ENCODE data around the gene PI4K2A.
A peak's percentile ranks its signal among the peaks of the same experiment; 100 is the strongest.
"Not testable (repeated sequence)": the region's sequence is repeated elsewhere in the genome, so short reads cannot be mapped to it uniquely, and the experiment has no call there.

Gene PI4K2A

DNA sequence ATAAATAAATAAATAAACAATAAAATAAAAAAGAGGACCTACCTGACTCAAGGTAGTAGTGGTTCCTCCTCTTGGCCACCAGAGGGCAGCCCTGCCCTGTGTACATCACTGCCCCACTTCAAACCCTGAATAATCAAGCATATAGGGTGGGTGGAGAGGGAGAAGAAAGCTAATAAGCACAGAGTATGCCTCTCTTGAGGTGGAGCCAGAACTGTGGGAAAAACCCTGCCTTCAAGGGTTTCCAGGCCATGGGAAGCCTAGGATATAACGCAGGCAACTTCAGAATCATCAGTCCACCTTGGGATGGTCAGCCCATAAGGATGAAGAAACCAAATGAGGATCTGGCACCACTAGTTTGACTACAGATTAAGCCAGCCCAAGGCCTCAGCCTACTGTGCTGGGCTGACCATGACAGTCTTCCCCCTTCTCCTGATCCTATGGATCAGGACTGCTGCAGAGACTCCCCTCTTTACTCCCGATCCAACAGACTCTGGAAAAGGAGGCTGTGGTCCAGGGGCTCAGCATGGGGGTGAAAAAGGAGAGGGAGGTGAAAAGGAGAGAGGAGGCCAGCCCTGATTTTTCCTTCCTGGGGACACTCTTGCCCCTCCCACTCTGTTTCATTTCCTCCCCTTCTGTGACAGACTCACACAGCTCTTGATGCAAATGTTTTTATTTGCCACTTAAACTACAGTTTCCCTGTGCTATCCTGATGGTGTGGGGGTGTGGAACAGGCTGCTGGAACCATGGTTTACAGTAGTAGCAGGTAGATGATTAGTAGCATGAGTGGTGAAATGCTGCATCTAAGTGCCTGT, 36.5 kb downstream of the PI4K2A start:
- Histone ChIP-seq H3K27me3 (ENCODE audit: low read depth, low read length) (no peaks in the 10 kb centered on the region), H3K36me3 (ENCODE audit: control insufficient read depth in 1 of 2, insufficient read depth in 2 of 2, low read length in 2 of 2) (peaks cover 45 to 55% of the 10 kb centered on the region in 2 donors), H3K4me3 (ENCODE audit: low read depth in 1 of 2, low read length in 2 of 2) (no peak overlapping the region), H3K9me3 (ENCODE audit: control insufficient read depth in 1 of 2, low read length in 2 of 2) (no peaks in the 10 kb centered on the region), H3K4me1 (ENCODE audit: control insufficient read depth in 1 of 2, insufficient read depth in 2 of 2, low read length in 2 of 2) (no peaks in the 10 kb centered on the region), H3K27ac (ENCODE audit: low read length) (no peak overlapping the region)

DNA sequence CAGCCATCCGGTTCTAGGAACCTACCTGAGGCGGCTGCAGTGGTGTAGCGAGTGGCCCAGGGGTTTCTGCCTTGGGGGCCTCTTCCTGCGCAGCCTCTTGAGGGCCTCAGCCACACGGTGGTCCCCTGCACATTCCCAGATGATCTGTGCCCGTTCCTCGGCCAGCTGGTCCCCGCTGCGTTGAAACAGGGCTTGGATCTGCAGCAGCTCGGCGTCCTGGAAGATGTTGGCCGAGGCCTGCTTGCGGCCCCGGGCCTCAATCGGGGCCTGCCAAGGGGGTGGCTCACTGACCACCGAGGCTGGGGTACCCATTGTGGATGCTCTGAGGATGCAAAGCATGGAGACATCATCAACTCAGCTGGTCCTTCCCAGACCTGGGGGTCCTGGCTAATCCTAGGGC, 39.1 kb downstream of the PI4K2A start:
- Histone ChIP-seq H3K36me3 (ENCODE audit: control insufficient read depth in 1 of 2, insufficient read depth in 2 of 2, low read length in 2 of 2) (peaks cover 30 to 41% of the 10 kb centered on the region in 2 donors), H3K9me3 (ENCODE audit: control insufficient read depth in 1 of 2, low read length in 2 of 2) (no peaks in the 10 kb centered on the region), H3K4me3 (ENCODE audit: low read depth in 1 of 2, low read length in 2 of 2) (no peak overlapping the region), H3K27me3 (ENCODE audit: low read depth, low read length) (no peaks in the 10 kb centered on the region), H3K27ac (ENCODE audit: low read length) (no peak overlapping the region), H3K4me1 (ENCODE audit: control insufficient read depth in 1 of 2, insufficient read depth in 2 of 2, low read length in 2 of 2) (peaks cover 0 to 5% of the 10 kb centered on the region in 2 donors)

DNA sequence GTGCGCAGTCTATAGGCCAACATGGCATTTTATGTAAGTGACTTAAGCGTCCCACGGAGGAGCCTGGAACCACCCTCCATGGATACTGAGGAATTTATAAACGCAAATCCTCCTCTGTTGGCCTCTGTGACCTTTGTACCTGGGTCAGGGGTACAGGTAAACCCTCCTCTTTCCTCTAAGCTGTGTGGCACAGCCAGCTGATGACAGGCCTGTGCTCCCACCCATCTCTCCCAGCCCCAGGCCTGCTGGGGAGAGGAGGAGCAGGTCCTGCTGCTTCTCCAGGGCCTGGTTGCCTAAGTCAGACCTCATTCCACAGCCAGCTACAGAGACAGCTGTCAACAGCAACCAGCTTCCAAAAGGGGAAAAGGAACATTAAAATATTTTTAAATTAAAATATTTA, 41.6 kb downstream of the PI4K2A start:
- no peak overlapping the region for H3K4me3 ChIP-seq (ENCODE audit: low read depth in 1 of 2, low read length in 2 of 2)
- peaks cover 6 to 21% of the 10 kb centered on the region in 2 donors for H3K4me1 ChIP-seq (ENCODE audit: control insufficient read depth in 1 of 2, insufficient read depth in 2 of 2, low read length in 2 of 2)
- H3K9me3 ChIP-seq (ENCODE audit: control insufficient read depth in 1 of 2, low read length in 2 of 2) = no peaks in the 10 kb centered on the region
- H3K27ac ChIP-seq (ENCODE audit: low read length) = no peak overlapping the region
- H3K36me3 ChIP-seq (ENCODE audit: control insufficient read depth in 1 of 2, insufficient read depth in 2 of 2, low read length in 2 of 2) = peaks cover 12 to 25% of the 10 kb centered on the region in 2 donors
- H3K27me3 ChIP-seq (ENCODE audit: low read depth, low read length) = no peaks in the 10 kb centered on the region

GRCh38 chr10:97683556-97684367, 43.3 kb downstream of the PI4K2A start:
- no peaks in the 10 kb centered on the region for H3K9me3 ChIP-seq (ENCODE audit: control insufficient read depth in 1 of 2, low read length in 2 of 2)
- peak overlapping the region; percentile 90 for H3K27ac ChIP-seq (ENCODE audit: low read length)
- H3K36me3 ChIP-seq (ENCODE audit: control insufficient read depth in 1 of 2, insufficient read depth in 2 of 2, low read length in 2 of 2) = peaks cover 0 to 17% of the 10 kb centered on the region in 2 donors
- no peaks in the 10 kb centered on the region for H3K27me3 ChIP-seq (ENCODE audit: low read depth, low read length)
- H3K4me1 ChIP-seq (ENCODE audit: control insufficient read depth in 1 of 2, insufficient read depth in 2 of 2, low read length in 2 of 2) = peaks cover 14 to 33% of the 10 kb centered on the region in 2 donors
- H3K4me3 ChIP-seq (ENCODE audit: low read depth in 1 of 2, low read length in 2 of 2) = peak overlapping the region in 1 of 2 donors; percentile 45

DNA sequence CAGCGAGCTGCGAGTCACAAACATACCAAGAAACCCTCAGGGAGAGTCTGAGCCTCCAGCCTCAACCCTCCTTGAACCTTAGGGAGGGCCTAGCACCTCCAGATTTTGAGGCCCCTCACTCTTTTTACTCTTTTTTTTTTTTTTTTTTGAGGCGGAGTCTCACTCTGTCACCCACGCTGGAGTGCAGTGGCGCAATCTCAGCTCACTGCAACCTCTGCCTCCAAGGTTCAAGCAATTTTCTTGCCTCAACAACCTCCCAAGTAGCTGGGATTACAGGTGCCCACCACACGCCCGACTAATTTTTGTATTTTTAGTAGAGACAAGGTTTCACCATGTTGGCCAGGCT, 43.9 kb downstream of the PI4K2A start:
- Histone ChIP-seq H3K4me1 (ENCODE audit: control insufficient read depth in 1 of 2, insufficient read depth in 2 of 2, low read length in 2 of 2) (peaks cover 14 to 34% of the 10 kb centered on the region in 2 donors), H3K27ac (ENCODE audit: low read length) (peak overlapping the region; percentile 90), H3K36me3 (ENCODE audit: control insufficient read depth in 1 of 2, insufficient read depth in 2 of 2, low read length in 2 of 2) (peaks cover 0 to 15% of the 10 kb centered on the region in 2 donors), H3K4me3 (ENCODE audit: low read depth in 1 of 2, low read length in 2 of 2) (peak overlapping the region in 1 of 2 donors; percentile 16)
- H3K27me3 ChIP-seq (ENCODE audit: low read depth, low read length); H3K9me3 ChIP-seq (ENCODE audit: control insufficient read depth in 1 of 2, low read length in 2 of 2): not testable (repeated sequence)

GRCh38 chr10:97684866-97685394, 44.5 kb downstream of the PI4K2A start:
- Histone ChIP-seq H3K4me3 (ENCODE audit: low read depth in 1 of 2, low read length in 2 of 2) (peak overlapping the region; percentile 66 to 81), H3K36me3 (ENCODE audit: control insufficient read depth in 1 of 2, insufficient read depth in 2 of 2, low read length in 2 of 2) (peaks cover 0 to 11% of the 10 kb centered on the region in 2 donors), H3K27ac (ENCODE audit: low read length) (peak overlapping the region; percentile 90), H3K4me1 (ENCODE audit: control insufficient read depth in 1 of 2, insufficient read depth in 2 of 2, low read length in 2 of 2) (peaks cover 14 to 34% of the 10 kb centered on the region in 2 donors), H3K27me3 (ENCODE audit: low read depth, low read length) (no peaks in the 10 kb centered on the region), H3K9me3 (ENCODE audit: control insufficient read depth in 1 of 2, low read length in 2 of 2) (no peaks in the 10 kb centered on the region)

DNA sequence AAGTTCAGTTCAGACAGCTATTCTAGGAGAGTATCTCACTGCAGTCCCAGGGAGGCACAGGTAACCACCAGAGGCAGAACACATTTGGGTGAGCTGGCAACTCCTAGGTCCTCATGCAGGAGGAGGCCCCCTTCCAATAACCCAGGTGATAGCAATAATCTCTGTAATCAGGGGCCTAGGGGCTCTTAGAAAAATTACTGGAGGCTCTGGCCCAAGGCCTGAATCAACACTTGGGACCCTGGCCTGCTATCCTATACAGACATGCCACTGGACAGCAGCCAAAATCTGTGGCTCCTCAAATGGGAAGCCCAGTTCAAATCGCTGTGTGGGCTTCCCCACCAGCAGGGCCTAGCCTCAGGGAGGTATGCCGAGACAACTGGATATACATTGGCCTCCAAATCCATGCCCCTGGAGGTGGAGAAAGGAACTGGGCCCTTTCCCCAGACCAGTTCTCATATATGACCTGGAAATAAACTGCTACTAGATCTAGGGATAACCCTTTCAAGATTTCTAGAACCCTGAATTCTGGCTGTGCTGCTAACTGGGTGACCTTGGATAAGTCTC, 45.0 kb downstream of the PI4K2A start:
- peaks cover 14 to 34% of the 10 kb centered on the region in 2 donors for H3K4me1 ChIP-seq (ENCODE audit: control insufficient read depth in 1 of 2, insufficient read depth in 2 of 2, low read length in 2 of 2)

DNA sequence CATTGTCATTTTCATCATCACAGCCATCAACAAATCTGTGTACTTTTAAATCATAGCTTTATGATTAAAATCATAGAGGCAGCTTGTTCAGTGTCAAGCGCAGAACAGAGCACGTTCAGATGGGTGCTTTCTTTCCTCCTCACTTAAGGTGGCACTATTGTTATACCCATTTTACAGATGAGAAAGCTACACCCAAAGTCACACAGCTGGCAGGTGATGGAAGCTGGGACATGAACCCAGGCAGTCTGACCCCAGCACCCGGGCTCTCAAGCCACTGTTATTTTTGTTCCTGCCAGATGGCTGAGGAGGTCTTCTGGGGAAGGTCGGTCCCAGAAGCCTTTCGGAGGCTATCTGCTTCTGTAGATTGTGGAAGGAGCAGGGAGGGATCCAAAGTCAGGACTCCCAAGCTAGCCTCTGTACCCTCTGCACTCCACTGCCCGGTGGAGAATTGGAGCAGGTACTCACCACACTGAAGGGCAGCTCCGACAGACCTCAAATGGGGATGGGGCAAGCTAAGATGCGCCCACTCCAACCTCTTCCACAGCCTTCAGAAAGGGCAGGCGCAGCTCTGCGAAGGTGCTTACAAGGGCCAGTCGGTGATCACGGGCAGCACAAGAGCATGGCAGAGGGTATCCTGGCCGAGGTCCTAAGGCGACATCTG, 46.0 kb downstream of the PI4K2A start:
- Histone ChIP-seq H3K36me3 (ENCODE audit: control insufficient read depth in 1 of 2, insufficient read depth in 2 of 2, low read length in 2 of 2) (peaks cover 0 to 11% of the 10 kb centered on the region in 2 donors), H3K27ac (ENCODE audit: low read length) (peak overlapping the region; percentile 90), H3K4me3 (ENCODE audit: low read depth in 1 of 2, low read length in 2 of 2) (peak overlapping the region; percentile 66 to 81), H3K27me3 (ENCODE audit: low read depth, low read length) (no peaks in the 10 kb centered on the region), H3K9me3 (ENCODE audit: control insufficient read depth in 1 of 2, low read length in 2 of 2) (no peaks in the 10 kb centered on the region), H3K4me1 (ENCODE audit: control insufficient read depth in 1 of 2, insufficient read depth in 2 of 2, low read length in 2 of 2) (peaks cover 14 to 34% of the 10 kb centered on the region in 2 donors)

More for the DNA sequence above, 45.0 kb downstream of the PI4K2A start:
- Histone ChIP-seq H3K36me3 (ENCODE audit: control insufficient read depth in 1 of 2, insufficient read depth in 2 of 2, low read length in 2 of 2) (peaks cover 0 to 11% of the 10 kb centered on the region in 2 donors), H3K27ac (ENCODE audit: low read length) (peak overlapping the region; percentile 90), H3K27me3 (ENCODE audit: low read depth, low read length) (no peaks in the 10 kb centered on the region), H3K9me3 (ENCODE audit: control insufficient read depth in 1 of 2, low read length in 2 of 2) (no peaks in the 10 kb centered on the region), H3K4me3 (ENCODE audit: low read depth in 1 of 2, low read length in 2 of 2) (peak overlapping the region; percentile 66 to 81)

DNA sequence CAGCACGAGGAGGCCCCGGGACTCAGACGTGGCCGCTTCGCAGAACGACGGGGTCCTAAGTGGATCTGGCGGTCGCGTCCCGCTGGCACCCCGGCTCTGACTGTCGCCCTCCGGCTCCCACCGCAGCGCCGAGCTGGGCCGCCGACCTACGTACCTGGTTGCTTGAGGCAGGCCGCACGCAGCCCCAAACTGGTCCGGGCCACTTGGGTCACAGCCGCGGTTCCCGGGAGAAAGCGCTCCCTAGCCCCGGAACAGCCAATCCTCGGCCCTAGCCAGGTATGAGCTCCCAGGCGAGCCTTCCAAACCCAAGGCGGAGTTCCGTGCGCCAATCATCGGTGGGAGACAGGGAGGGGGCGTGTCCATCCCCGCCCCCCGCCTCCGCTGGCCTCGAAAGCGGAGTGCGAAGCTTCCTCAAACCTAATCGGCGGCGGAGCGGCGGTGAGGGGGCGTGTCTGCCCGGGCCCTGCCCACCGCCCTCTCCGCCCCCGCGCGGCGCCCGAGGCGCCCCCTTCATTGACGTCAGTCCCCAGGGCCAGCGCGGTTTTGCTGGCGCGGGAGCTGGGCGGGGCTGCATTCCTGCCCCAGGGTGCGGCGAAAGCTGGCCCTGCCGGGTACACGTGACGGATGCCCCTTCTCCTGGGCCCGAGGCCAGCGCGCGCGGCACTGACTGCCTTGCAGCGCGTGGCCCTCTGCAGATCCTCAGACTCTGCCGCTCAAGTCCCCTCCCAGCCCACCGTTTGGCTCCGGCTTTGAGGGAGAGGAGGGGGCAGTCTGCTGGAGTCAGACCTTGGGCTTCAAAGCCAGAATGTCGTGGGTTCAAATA, 46.7 kb downstream of the PI4K2A start, which contains the start of gene AVPI1:
AVPI1 (minus strand) TSS at position 280 of the 823 bp plus-strand sequence. CDS start 7,336 bp downstream, outside the sequence.
- Histone ChIP-seq H3K4me3 (ENCODE audit: low read depth in 1 of 2, low read length in 2 of 2) (peak within 1 kb of the TSS; percentile 66 to 81), H3K27ac (ENCODE audit: low read length) (peak within 1 kb of the TSS; percentile 90), H3K4me1 (ENCODE audit: control insufficient read depth in 1 of 2, insufficient read depth in 2 of 2, low read length in 2 of 2) (peaks cover 14 to 34% of the 10 kb centered on the region in 2 donors)

More for the DNA sequence above, 46.7 kb downstream of the PI4K2A start, which contains the start of gene AVPI1:
- H3K9me3 ChIP-seq (ENCODE audit: control insufficient read depth in 1 of 2, low read length in 2 of 2) = no peaks in the 10 kb centered on the region
- peaks cover 0 to 11% of the 10 kb centered on the region in 2 donors for H3K36me3 ChIP-seq (ENCODE audit: control insufficient read depth in 1 of 2, insufficient read depth in 2 of 2, low read length in 2 of 2)
- no peaks in the 10 kb centered on the region for H3K27me3 ChIP-seq (ENCODE audit: low read depth, low read length)

Measured in muscle layer of duodenum (tissue), 2 donors.